CD8-positive, alpha-beta memory T cell (primary cell): ENCODE measurements around the gene GUCA2A. TPM values are rescaled to one million over a fixed set of nuclear protein-coding genes. Genes with fewer than 3 reads are reported as not detected.
"Not testable (repeated sequence)": the region's sequence is repeated elsewhere in the genome, so short reads cannot be mapped to it uniquely, and the experiment has no call there.

ENCODE experiments used
- CTCF ChIA-PET: fragments of 350-600 bp; sonication (Branson Sonifier 250); formaldehyde crosslinking; loops from one replicate; lab custom pipeline; 2021; ENCODE audit warnings: antibody characterized with exemption; lab: Charles Lee
- POLR2A ChIA-PET: fragments of 350-600 bp; sonication (Branson Sonifier 250); formaldehyde crosslinking; loops from one replicate; lab custom pipeline; 2021; ENCODE audit warnings: antibody characterized with exemption; lab: Charles Lee
- DNase-seq, 5 donors: peaks; one replicate each; pipeline versions ENCODE4 v3.0.0 to v3.0.0-alpha.2; 2020 to 2022; ENCODE audit warnings: mixed read lengths in 1 of 5
- H3K27ac ChIP-seq: one replicate; pipeline ENCODE4 v1.7.0; 2013; ENCODE audit warnings: low read depth, mild to moderate bottlenecking, low read length, moderate library complexity
- H3K27me3 ChIP-seq: 2 replicates; pipeline ENCODE4 v1.7.0; 2013; ENCODE audit warnings: low read length, mild to moderate bottlenecking; ENCODE audit not compliant: insufficient read depth, poor library complexity, severe bottlenecking
- H3K36me3 ChIP-seq: 2 replicates; pipeline ENCODE4 v1.7.0; 2013; ENCODE audit warnings: mild to moderate bottlenecking, low read length, moderate library complexity; ENCODE audit not compliant: insufficient read depth
- H3K4me1 ChIP-seq: 2 replicates; pipeline ENCODE4 v1.7.0; 2013; ENCODE audit warnings: mild to moderate bottlenecking, low read length, moderate library complexity; ENCODE audit not compliant: insufficient read depth
- H3K4me3 ChIP-seq: 2 replicates; pipeline ENCODE4 v1.7.0; 2013; ENCODE audit warnings: mild to moderate bottlenecking, low read length
- H3K9me3 ChIP-seq: 2 replicates; pipeline ENCODE4 v1.7.0; 2013; ENCODE audit warnings: mild to moderate bottlenecking, low read length
- H3K27ac Mint-ChIP-seq, 8 donors: one replicate each; pipeline ENCODE4 v1.8.0; 2020 to 2021; ENCODE audit warnings: mixed read lengths in 8 of 8, mild to moderate bottlenecking in 6 of 8, inconsistent platforms in 3 of 8, moderate library complexity in 3 of 8
- H3K27me3 Mint-ChIP-seq, 2 donors: one replicate each; pipeline ENCODE4 v1.8.0; 2020 to 2021; ENCODE audit warnings: mixed read lengths in 2 of 2, mild to moderate bottlenecking in 1 of 2, moderate library complexity in 1 of 2
- H3K36me3 Mint-ChIP-seq, 3 donors: one replicate each; pipeline ENCODE4 v1.8.0; 2020 to 2021; ENCODE audit warnings: mixed read lengths in 3 of 3, inconsistent platforms in 1 of 3, mild to moderate bottlenecking in 1 of 3
- H3K4me1 Mint-ChIP-seq, 3 donors: one replicate each; pipeline ENCODE4 v1.8.0; 2020 to 2021; ENCODE audit warnings: mixed read lengths in 3 of 3, inconsistent platforms in 1 of 3, mild to moderate bottlenecking in 1 of 3
- H3K4me3 Mint-ChIP-seq, 7 donors: one replicate each; pipeline ENCODE4 v1.8.0; 2020 to 2021; ENCODE audit warnings: mixed read lengths in 7 of 7, mild to moderate bottlenecking in 6 of 7, moderate library complexity in 4 of 7, inconsistent platforms in 2 of 7
- H3K9me3 Mint-ChIP-seq, 5 donors: one replicate each; pipeline ENCODE4 v1.8.0; 2020 to 2022; ENCODE audit warnings: mixed read lengths in 5 of 5, mild to moderate bottlenecking in 3 of 5, moderate library complexity in 2 of 5, inconsistent platforms in 1 of 5
- polyA plus RNA-seq: library from polyadenylated mRNA; unstranded; fragments of 300-500 nt; fragmentation: Illumina TruSeq; gene quantifications from one replicate; pipeline ENCODE4 v1.2.3, GENCODE V29; 2021
- total RNA-seq, 2 experiments: library from RNA; stranded (reverse); gene quantifications; one replicate each; pipeline ENCODE4 v1.2.3, GENCODE V29; 2021

GUCA2A gene, protein sequence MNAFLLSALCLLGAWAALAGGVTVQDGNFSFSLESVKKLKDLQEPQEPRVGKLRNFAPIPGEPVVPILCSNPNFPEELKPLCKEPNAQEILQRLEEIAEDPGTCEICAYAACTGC
- total RNA-seq = not detected
- not detected for polyA plus RNA-seq

DNA sequence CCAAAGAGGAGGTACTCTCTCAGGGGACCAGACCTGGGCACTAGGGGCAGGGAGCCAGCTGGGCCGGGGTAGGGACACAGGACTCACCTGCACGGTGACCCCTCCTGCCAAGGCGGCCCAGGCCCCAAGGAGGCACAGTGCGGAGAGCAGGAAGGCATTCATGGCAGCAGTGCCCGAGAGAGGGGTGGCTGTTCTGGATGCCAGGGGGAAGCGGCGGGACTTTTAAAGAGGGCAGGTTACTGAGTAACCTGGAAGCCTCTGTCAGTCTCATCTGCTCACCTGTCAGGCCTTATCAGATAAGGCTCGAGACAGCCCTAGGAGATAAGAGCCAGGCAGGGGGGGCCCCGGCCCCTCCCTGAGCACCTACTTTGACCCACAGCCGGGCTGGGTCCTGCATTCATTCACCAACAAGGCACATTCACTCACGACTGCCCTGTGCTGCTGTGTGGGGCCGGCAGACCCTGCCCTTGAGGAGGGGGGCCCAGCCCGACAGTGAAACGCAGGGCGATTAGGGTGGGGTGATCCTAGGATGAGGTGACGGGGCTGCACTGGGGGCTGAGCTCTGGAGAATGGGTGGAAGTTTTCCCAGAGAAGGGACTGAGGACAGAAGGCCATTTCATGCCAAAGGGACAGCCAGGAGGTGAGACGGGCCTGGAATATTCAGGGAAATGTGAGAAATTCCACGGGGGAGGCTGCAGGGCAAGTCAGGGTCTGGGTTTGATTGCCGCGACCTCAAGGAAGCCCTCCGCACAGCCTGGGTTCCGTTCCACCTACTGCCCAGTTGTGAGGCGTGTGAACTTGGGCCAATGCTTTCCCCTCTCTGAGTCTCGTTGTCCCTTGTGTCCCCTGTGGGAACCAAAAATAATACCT lies at the start of gene GUCA2A:
GUCA2A (minus strand) TSS at position 195 of the 870 bp plus-strand sequence; CDS start at position 162, 33 bp downstream.
- no peaks in the 10 kb centered on the region for H3K36me3 ChIP-seq
- no peaks in the 10 kb centered on the region for H3K27me3 ChIP-seq
- H3K27ac Mint-ChIP-seq = peak within 1 kb of the TSS in 1 of 8 donors; percentile 85
- POLR2A ChIA-PET = no interaction called here
- CTCF ChIA-PET = interaction anchor here (1.8 kb wide), 1 partner anchor 9 kb away, joined by 6 read pairs; no protein-coding TSS in a partner anchor
- H3K4me3 ChIP-seq = no peak within 1 kb of the TSS
- H3K27me3 Mint-ChIP-seq = peaks cover 13 to 16% of the 10 kb centered on the region in 2 donors
- no peaks in the 10 kb centered on the region for H3K4me1 ChIP-seq
- H3K4me3 Mint-ChIP-seq = no peak within 1 kb of the TSS
- no peaks in the 10 kb centered on the region for H3K9me3 ChIP-seq
- H3K36me3 Mint-ChIP-seq = peaks cover 0 to 4% (median 3%) of the 10 kb centered on the region in 3 donors
- no peak for DNase-seq
- H3K4me1 Mint-ChIP-seq = no peaks in the 10 kb centered on the region
- H3K9me3 Mint-ChIP-seq = peaks cover 5 to 12% (median 6%) of the 10 kb centered on the region in 5 donors
- H3K27ac ChIP-seq = no peak within 1 kb of the TSS

DNA sequence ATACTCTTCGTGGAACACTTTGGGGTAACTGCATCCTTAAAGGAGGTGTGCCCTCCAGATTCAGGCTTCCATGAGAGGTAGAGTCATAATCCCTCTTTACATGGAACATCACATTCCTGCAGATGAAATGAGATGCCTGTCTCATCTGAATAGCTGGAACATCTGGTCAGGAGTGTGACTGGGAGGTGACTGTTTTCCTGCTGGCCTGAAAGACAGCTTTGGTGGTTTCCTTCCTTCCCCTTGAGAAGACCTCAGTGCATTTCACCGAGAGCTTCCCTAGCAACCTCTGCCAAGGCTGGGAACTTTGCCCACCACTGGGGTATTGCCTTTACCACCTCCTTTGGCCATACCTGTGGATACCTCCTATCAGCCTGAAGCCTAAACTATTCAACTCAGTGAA lies 46.7 kb upstream of the GUCA2A start:
- ChIA-PET CTCF (no interaction called here), POLR2A (no interaction called here)
- H3K27me3 ChIP-seq = no peaks in the 10 kb centered on the region
- H3K27ac Mint-ChIP-seq = peak overlapping the region in 1 of 8 donors; percentile 83
- no peaks in the 10 kb centered on the region for H3K9me3 ChIP-seq
- H3K4me3 ChIP-seq = no peak overlapping the region
- H3K27ac ChIP-seq = no peak overlapping the region
- peaks cover 12 to 18% (median 14%) of the 10 kb centered on the region in 5 donors for H3K9me3 Mint-ChIP-seq
- H3K4me3 Mint-ChIP-seq = peak overlapping the region in 1 of 7 donors; percentile 66
- H3K27me3 Mint-ChIP-seq = no peaks in the 10 kb centered on the region
- H3K36me3 Mint-ChIP-seq = peaks cover 26 to 53% (median 47%) of the 10 kb centered on the region in 3 donors
- no peaks in the 10 kb centered on the region for H3K4me1 ChIP-seq
- peaks cover 47 to 65% (median 63%) of the 10 kb centered on the region in 3 donors for H3K4me1 Mint-ChIP-seq
- H3K36me3 ChIP-seq = peaks cover 6% of the 10 kb centered on the region
- no peak for DNase-seq

DNA sequence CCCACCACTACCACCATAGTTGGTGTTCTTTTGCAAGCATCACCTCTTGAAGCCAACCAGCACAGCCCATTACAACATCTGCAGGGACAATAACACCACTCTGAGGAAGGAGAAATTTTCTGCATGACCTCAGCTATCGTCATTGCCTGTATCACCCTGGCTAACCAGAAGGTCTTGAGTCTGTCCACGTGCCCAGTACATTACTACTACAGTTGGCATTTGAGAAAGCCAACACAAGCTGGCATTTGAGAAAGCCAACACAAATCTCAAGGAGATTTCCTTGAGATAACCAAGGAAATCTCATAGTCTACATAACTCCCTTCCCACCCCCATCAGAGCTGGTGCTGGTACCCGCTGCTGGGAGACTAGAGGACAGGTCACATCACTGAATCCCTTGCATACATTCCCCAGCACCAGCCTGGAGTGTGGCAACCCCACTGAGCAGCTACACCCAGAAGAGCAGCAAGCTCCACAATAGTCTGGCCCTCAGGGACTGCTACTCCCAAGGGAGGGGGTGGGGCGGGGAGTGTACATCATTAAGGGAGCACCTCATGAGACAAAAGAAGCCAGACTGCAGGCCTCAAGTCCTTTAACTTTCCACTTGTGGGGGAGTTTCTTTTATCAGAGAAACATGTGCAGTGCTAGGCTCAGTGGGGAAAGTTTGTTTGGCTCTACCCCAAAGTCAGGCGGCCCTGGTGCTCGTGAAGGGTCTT lies 46.0 kb upstream of the GUCA2A start:
- Histone ChIP-seq H3K27me3 (no peaks in the 10 kb centered on the region), H3K4me3 (no peak overlapping the region), H3K27ac (no peak overlapping the region), H3K9me3 (no peaks in the 10 kb centered on the region), H3K4me1 (no peaks in the 10 kb centered on the region), H3K36me3 (peaks cover 8% of the 10 kb centered on the region)
- Mint-ChIP-seq H3K4me3 (no peak overlapping the region), H3K9me3 (peaks cover 12 to 18% (median 14%) of the 10 kb centered on the region in 5 donors), H3K4me1 (peaks cover 48 to 68% (median 66%) of the 10 kb centered on the region in 3 donors), H3K27ac (no peak overlapping the region), H3K36me3 (peaks cover 29 to 58% (median 51%) of the 10 kb centered on the region in 3 donors), H3K27me3 (no peaks in the 10 kb centered on the region)
- POLR2A ChIA-PET = no interaction called here
- DNase-seq = no peak
- CTCF ChIA-PET = no interaction called here

DNA sequence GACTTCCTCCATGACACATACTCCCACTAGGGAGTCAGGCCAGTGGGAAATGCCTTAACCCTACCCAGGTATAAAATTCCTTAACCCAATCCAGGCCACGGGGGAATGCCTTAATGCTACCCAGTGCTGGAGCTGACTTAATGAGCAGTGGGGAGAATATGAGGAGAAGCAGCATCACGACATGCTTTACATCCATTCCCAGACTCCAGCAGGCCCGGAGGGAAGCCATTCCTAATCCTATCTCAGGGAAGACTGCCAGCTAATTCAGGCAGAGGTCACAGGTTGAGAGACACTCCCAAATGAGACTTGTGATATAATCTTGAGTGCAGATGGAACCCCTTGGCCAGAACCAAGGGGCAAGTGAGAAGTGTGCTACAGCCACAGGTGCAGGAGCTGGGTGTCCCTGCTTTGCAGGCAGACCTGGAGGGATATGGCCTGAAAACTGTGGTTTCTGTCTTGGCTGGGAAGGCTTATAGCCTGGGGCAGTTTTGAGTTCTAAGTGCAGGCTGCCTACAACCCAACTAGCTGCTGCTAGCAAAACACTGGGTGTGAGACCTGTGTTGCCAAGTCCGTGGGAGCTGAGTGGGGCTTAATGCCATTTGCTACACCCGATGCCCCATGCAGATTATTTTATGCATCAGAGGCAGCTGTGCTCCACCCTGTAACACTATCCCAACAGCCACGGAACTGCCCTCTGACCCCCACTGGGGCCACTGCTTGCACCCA lies 45.1 kb upstream of the GUCA2A start:
- Histone ChIP-seq H3K27ac (no peak overlapping the region), H3K27me3 (no peaks in the 10 kb centered on the region), H3K9me3 (no peaks in the 10 kb centered on the region), H3K4me1 (no peaks in the 10 kb centered on the region), H3K36me3 (peaks cover 7% of the 10 kb centered on the region), H3K4me3 (no peak overlapping the region)
- peak overlapping the region in 1 of 8 donors; percentile 17 for H3K27ac Mint-ChIP-seq
- peaks cover 49 to 68% (median 62%) of the 10 kb centered on the region in 3 donors for H3K4me1 Mint-ChIP-seq
- H3K9me3 Mint-ChIP-seq = peaks cover 11 to 17% (median 14%) of the 10 kb centered on the region in 5 donors
- CTCF ChIA-PET = no interaction called here
- POLR2A ChIA-PET = no interaction called here
- peaks cover 30 to 60% (median 53%) of the 10 kb centered on the region in 3 donors for H3K36me3 Mint-ChIP-seq
- H3K27me3 Mint-ChIP-seq = no peaks in the 10 kb centered on the region
- no peak for DNase-seq
- no peak overlapping the region for H3K4me3 Mint-ChIP-seq

DNA sequence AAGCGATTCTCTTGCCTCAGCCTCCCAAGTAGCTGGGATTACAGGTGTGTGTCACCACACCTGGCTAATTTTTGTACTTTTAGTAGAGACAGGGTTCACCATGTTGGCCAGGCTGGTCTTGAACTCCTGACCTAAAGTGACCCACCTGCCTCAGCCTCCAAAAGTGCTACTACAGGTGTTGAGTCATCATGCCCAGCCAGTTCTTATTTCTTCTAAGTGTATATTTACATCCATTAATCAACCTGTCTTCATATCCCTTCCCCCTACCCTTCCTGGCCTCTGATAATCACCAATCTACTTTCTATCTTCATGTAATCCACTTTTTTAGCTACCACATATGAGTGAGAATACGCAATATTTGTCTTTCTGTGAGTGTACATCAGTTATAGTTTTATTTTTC lies 42.4 kb upstream of the GUCA2A start:
- H3K27me3 Mint-ChIP-seq, H3K36me3 ChIP-seq, H3K27ac ChIP-seq, CTCF ChIA-PET, H3K4me3 ChIP-seq, H3K9me3 ChIP-seq, H3K4me1 ChIP-seq, H3K4me3 Mint-ChIP-seq, H3K27me3 ChIP-seq, DNase-seq, POLR2A ChIA-PET: not testable (repeated sequence)
- peaks cover 34 to 66% (median 55%) of the 10 kb centered on the region in 3 donors for H3K36me3 Mint-ChIP-seq
- H3K9me3 Mint-ChIP-seq = peaks cover 9 to 18% (median 13%) of the 10 kb centered on the region in 5 donors
- peak overlapping the region in 3 of 8 donors; percentile 10 to 82 (median 52) for H3K27ac Mint-ChIP-seq
- H3K4me1 Mint-ChIP-seq = peaks cover 40 to 56% (median 48%) of the 10 kb centered on the region in 3 donors

DNA sequence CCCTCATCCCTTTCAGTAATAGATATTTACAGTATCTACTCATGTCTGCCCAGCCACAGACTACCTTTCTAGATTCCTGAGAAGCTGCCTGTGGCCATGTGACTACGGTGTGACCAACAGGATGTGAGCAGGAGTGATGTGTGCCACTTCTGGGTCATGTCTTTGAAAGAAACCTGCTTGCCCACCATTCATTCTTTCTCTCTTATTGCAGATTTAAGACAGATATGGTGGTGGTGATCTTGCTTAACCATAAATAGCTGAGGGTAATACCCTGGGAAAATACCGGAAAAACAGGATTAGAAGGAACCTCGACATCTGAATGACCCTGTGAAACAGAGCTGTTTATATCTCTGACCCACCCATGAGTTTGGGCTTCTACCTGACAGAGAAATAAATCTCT lies 41.6 kb upstream of the GUCA2A start:
- no peaks in the 10 kb centered on the region for H3K4me1 ChIP-seq
- peaks cover 9% of the 10 kb centered on the region for H3K36me3 ChIP-seq
- no peak overlapping the region for H3K4me3 ChIP-seq
- peaks cover 38 to 66% (median 56%) of the 10 kb centered on the region in 3 donors for H3K36me3 Mint-ChIP-seq
- H3K9me3 ChIP-seq = peaks cover 7% of the 10 kb centered on the region
- H3K27ac ChIP-seq = no peak overlapping the region
- peaks cover 5 to 16% (median 15%) of the 10 kb centered on the region in 5 donors for H3K9me3 Mint-ChIP-seq
- H3K27me3 Mint-ChIP-seq = no peaks in the 10 kb centered on the region
- ChIA-PET CTCF (no interaction called here), POLR2A (interaction anchor here (0.6 kb wide), 1 partner anchor 9 kb away, joined by 3 read pairs; no protein-coding TSS in a partner anchor)
- peak overlapping the region in 2 of 8 donors; percentile 23 to 72 for H3K27ac Mint-ChIP-seq
- no peak overlapping the region for H3K4me3 Mint-ChIP-seq
- DNase-seq = no peak
- H3K4me1 Mint-ChIP-seq = peaks cover 36 to 51% (median 42%) of the 10 kb centered on the region in 3 donors
- no peaks in the 10 kb centered on the region for H3K27me3 ChIP-seq

DNA sequence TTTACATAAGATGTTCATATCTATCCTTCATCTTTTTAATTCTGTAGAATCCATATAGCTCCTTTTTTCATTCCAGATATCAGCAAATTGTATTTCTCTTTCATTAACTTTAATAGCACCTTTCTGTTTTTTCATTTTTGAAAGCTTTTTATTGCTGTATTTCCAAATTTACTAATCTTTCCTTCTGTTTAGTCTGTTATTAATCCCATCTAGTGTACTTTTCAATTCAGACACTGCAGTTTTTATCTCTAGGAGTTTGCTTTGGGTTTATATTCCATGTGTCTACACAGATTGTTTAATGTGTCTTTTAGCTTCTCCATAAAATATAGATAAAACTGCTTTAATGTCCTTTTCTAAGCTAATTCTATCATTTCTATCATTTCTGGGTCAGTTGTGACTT lies 37.4 kb upstream of the GUCA2A start:
- Histone ChIP-seq H3K27me3 (no peaks in the 10 kb centered on the region), H3K9me3 (peaks cover 7% of the 10 kb centered on the region), H3K36me3 (peaks cover 16% of the 10 kb centered on the region), H3K4me3 (no peak overlapping the region), H3K27ac (no peak overlapping the region), H3K4me1 (no peaks in the 10 kb centered on the region)
- ChIA-PET POLR2A (no interaction called here), CTCF (no interaction called here)
- Mint-ChIP-seq H3K4me3 (no peak overlapping the region), H3K27me3 (no peaks in the 10 kb centered on the region), H3K27ac (no peak overlapping the region), H3K4me1 (peaks cover 7 to 12% (median 12%) of the 10 kb centered on the region in 3 donors), H3K9me3 (peaks cover 5 to 16% (median 15%) of the 10 kb centered on the region in 5 donors), H3K36me3 (peaks cover 43 to 80% (median 55%) of the 10 kb centered on the region in 3 donors)
- DNase-seq = no peak
